Measurements from ENCODE around the gene FGF1.

DNA sequence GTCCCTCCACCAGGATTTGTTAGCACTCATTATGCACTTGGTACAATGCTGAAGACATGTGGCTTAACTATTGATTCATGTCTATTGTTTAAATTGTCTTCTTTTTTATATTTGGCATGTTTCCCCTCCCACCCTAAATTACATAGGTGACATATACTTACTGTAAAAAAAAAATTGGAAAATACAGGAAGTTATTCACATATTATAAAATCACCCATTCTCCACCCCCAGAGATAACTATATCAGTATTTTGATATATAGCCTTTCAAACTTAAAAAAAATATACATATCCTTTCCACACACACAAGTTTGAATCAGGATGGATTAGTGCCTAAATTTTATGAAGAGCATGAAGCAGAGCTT is 87.6 kb downstream of the FGF1 start:
- TF ChIP-seq, protein P1, sequence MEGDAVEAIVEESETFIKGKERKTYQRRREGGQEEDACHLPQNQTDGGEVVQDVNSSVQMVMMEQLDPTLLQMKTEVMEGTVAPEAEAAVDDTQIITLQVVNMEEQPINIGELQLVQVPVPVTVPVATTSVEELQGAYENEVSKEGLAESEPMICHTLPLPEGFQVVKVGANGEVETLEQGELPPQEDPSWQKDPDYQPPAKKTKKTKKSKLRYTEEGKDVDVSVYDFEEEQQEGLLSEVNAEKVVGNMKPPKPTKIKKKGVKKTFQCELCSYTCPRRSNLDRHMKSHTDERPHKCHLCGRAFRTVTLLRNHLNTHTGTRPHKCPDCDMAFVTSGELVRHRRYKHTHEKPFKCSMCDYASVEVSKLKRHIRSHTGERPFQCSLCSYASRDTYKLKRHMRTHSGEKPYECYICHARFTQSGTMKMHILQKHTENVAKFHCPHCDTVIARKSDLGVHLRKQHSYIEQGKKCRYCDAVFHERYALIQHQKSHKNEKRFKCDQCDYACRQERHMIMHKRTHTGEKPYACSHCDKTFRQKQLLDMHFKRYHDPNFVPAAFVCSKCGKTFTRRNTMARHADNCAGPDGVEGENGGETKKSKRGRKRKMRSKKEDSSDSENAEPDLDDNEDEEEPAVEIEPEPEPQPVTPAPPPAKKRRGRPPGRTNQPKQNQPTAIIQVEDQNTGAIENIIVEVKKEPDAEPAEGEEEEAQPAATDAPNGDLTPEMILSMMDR (IDR thresholded peaks at IDR 0.05 in 8 of 11, conservative IDR thresholded peaks at IDR 0.05 in 3 of 11), result no peak
- TF ChIP-seq POLR2A (IDR thresholded peaks at IDR 0.05) (no peak), POLR2AphosphoS5 (IDR thresholded peaks at IDR 0.05) (no peak)
